Natural killer cell (primary cell): ENCODE data around the gene JARID2. TPM values are rescaled to one million over a fixed set of nuclear protein-coding genes. Genes with fewer than 3 reads are reported as not detected.
A peak's percentile ranks its signal among the peaks of the same experiment; 100 is the strongest.

Experiments used
- ATAC-seq, 3 donors: fragments of 150-1000 bp in 2 of 3; fragments of 200-7000 bp in 1 of 3; cut with Tn5 transposase; 1 replicate in 1 of 3; 2 replicates in 2 of 3; pipeline ENCODE4 v1.10.0; 2021; ENCODE audit warnings: mild to moderate bottlenecking in 2 of 3, moderate library complexity in 2 of 3
- DNase-seq, 2 donors: peaks; one replicate each; pipeline versions ENCODE4 v3.0.0 to v3.0.0-alpha.2; 2013 to 2021; ENCODE audit warnings: mixed read lengths in 1 of 2
- H3K27ac ChIP-seq: one replicate; pipeline ENCODE4 v1.5.1; 2013; ENCODE audit warnings: mild to moderate bottlenecking, low read length
- H3K27me3 ChIP-seq: one replicate; pipeline ENCODE4 v1.6.1; 2013; ENCODE audit warnings: low read length; ENCODE audit not compliant: control insufficient read depth, insufficient read depth
- H3K36me3 ChIP-seq: one replicate; pipeline ENCODE4 v1.6.1; 2013; ENCODE audit warnings: low read length; ENCODE audit not compliant: control insufficient read depth, insufficient read depth
- H3K4me1 ChIP-seq: one replicate; pipeline ENCODE4 v1.6.1; 2013; ENCODE audit warnings: low read length; ENCODE audit not compliant: control insufficient read depth, insufficient read depth
- H3K4me3 ChIP-seq: one replicate; pipeline ENCODE4 v1.5.1; 2013; ENCODE audit warnings: low read length
- H3K9me3 ChIP-seq: one replicate; pipeline ENCODE4 v1.6.1; 2013; ENCODE audit warnings: low read length; ENCODE audit not compliant: control insufficient read depth, insufficient read depth
- H3K27ac Mint-ChIP-seq, 2 donors: one replicate each; pipeline ENCODE4 v1.8.0; 2022; ENCODE audit warnings: mild to moderate bottlenecking in 2 of 2, mixed read lengths in 2 of 2, moderate library complexity in 1 of 2
- H3K27me3 Mint-ChIP-seq, 2 donors: one replicate each; pipeline ENCODE4 v1.8.0; 2022; ENCODE audit warnings: low read depth in 2 of 2, mixed read lengths in 2 of 2
- H3K36me3 Mint-ChIP-seq: one replicate; pipeline ENCODE4 v1.8.0; 2022; ENCODE audit warnings: mixed read lengths
- H3K4me1 Mint-ChIP-seq, 2 donors: one replicate each; pipeline ENCODE4 v1.8.0; 2022; ENCODE audit warnings: mixed read lengths in 2 of 2
- H3K4me3 Mint-ChIP-seq: one replicate; pipeline ENCODE4 v1.8.0; 2022; ENCODE audit warnings: mild to moderate bottlenecking, moderate library complexity, mixed read lengths
- H3K9me3 Mint-ChIP-seq, 2 donors: one replicate each; pipeline ENCODE4 v1.8.0; 2022; ENCODE audit warnings: mixed read lengths in 2 of 2
- CTCF ChIP-seq: fragments of 200-600 bp; IDR thresholded peaks from one replicate; pipeline ENCODE4 v1.8.0; 2022; ENCODE audit warnings: antibody characterized with exemption
- WGBS: methylation state at CpG from one replicate; pipeline ENCODE4 v1.1.7; 2013; ENCODE audit warnings: missing lambda C conversion rate; ENCODE audit not compliant: insufficient coverage; 5-methylcytosine and 5-hydroxymethylcytosine counted together
- intact Hi-C: fragments of 100-400 bp; cut with micrococcal nuclease; formaldehyde crosslinking; loops from one replicate; pipeline ENCODE4 v1.14.2; 2022
- total RNA-seq, 4 donors: library from RNA; stranded (reverse); fragments of 120-200 nt in 1 of 4; gene quantifications; one replicate each; pipeline versions ENCODE4 v1.2.3 to v1.2.4, GENCODE V29; 2013 to 2022

Gene JARID2
- total RNA-seq, 3 donors from 2014 or later (not counting 1 experiment from before 2014, with no cell fraction given) = 49.9 to 60.9 (median 60.5) TPM

- no peak for DNase-seq
- intact Hi-C loops = no loop called here
- ATAC-seq = no peak
- no peaks in the 10 kb centered on the region for H3K36me3 Mint-ChIP-seq
- no peaks in the 10 kb centered on the region for H3K27me3 ChIP-seq
- TF ChIP-seq CTCF = no peak
- no peak overlapping the region for H3K4me3 Mint-ChIP-seq
- peaks cover 83 to 92% of the 10 kb centered on the region in 2 donors for H3K4me1 Mint-ChIP-seq
- H3K27me3 Mint-ChIP-seq = no peaks in the 10 kb centered on the region
- H3K4me1 ChIP-seq = peaks cover 42% of the 10 kb centered on the region
- no peaks in the 10 kb centered on the region for H3K9me3 Mint-ChIP-seq
- H3K27ac Mint-ChIP-seq = peak overlapping the region; percentile 35 to 68
- no peaks in the 10 kb centered on the region for H3K9me3 ChIP-seq
- no peaks in the 10 kb centered on the region for H3K36me3 ChIP-seq
- H3K27ac ChIP-seq = no peak overlapping the region
- H3K4me3 ChIP-seq = no peak overlapping the region
Observed at GRCh38 chr6:15316754-15317153, 70.9 kb downstream of the JARID2 start.

GRCh38 chr6:15317251-15317650 lies 71.4 kb downstream of the JARID2 start:
- Mint-ChIP-seq H3K36me3 (no peaks in the 10 kb centered on the region), H3K4me3 (no peak overlapping the region), H3K27me3 (no peaks in the 10 kb centered on the region), H3K4me1 (peaks cover 86 to 95% of the 10 kb centered on the region in 2 donors), H3K27ac (peak overlapping the region; percentile 4 to 68), H3K9me3 (no peaks in the 10 kb centered on the region)
- H3K9me3 ChIP-seq = no peaks in the 10 kb centered on the region
- peaks cover 39% of the 10 kb centered on the region for H3K4me1 ChIP-seq
- no peak for TF ChIP-seq CTCF
- no peaks in the 10 kb centered on the region for H3K36me3 ChIP-seq
- no peaks in the 10 kb centered on the region for H3K27me3 ChIP-seq
- no peak overlapping the region for H3K4me3 ChIP-seq
- H3K27ac ChIP-seq = no peak overlapping the region
- DNase-seq = peak in 1 of 2 donors; percentile 57
- no peak for ATAC-seq
- intact Hi-C loops = no loop called here
- 75% methylated on average over 3 of the region's 4 CpGs for WGBS

- 86% methylated on average over 8 of the region's 9 CpGs for WGBS
- no peak for TF ChIP-seq CTCF
- ATAC-seq = no peak
- Mint-ChIP-seq H3K4me3 (no peak overlapping the region), H3K27ac (peak overlapping the region; percentile 68 to 70), H3K4me1 (peaks cover 86 to 95% of the 10 kb centered on the region in 2 donors), H3K9me3 (no peaks in the 10 kb centered on the region), H3K36me3 (no peaks in the 10 kb centered on the region), H3K27me3 (no peaks in the 10 kb centered on the region)
- H3K36me3 ChIP-seq = no peaks in the 10 kb centered on the region
- H3K9me3 ChIP-seq = no peaks in the 10 kb centered on the region
- no peak for DNase-seq
- H3K27ac ChIP-seq = no peak overlapping the region
- peaks cover 33% of the 10 kb centered on the region for H3K4me1 ChIP-seq
- no peaks in the 10 kb centered on the region for H3K27me3 ChIP-seq
- intact Hi-C loops = no loop called here
- no peak overlapping the region for H3K4me3 ChIP-seq
Observed at GRCh38 chr6:15317934-15318902, 72.3 kb downstream of the JARID2 start.
